GM21723 (cell line): ENCODE results near the gene TLCD3A.
"Not testable (repeated sequence)": the region's sequence is repeated elsewhere in the genome, so short reads cannot be mapped to it uniquely, and the experiment has no call there.

Experiments
- ATAC-seq: cut with Tn5 transposase; IDR thresholded peaks from one replicate; pipeline ENCODE4 v1.9.1; 2021; ENCODE audit warnings: mild to moderate bottlenecking, moderate library complexity; ENCODE audit not compliant: unreplicated experiment

The TLCD3A gene

DNA sequence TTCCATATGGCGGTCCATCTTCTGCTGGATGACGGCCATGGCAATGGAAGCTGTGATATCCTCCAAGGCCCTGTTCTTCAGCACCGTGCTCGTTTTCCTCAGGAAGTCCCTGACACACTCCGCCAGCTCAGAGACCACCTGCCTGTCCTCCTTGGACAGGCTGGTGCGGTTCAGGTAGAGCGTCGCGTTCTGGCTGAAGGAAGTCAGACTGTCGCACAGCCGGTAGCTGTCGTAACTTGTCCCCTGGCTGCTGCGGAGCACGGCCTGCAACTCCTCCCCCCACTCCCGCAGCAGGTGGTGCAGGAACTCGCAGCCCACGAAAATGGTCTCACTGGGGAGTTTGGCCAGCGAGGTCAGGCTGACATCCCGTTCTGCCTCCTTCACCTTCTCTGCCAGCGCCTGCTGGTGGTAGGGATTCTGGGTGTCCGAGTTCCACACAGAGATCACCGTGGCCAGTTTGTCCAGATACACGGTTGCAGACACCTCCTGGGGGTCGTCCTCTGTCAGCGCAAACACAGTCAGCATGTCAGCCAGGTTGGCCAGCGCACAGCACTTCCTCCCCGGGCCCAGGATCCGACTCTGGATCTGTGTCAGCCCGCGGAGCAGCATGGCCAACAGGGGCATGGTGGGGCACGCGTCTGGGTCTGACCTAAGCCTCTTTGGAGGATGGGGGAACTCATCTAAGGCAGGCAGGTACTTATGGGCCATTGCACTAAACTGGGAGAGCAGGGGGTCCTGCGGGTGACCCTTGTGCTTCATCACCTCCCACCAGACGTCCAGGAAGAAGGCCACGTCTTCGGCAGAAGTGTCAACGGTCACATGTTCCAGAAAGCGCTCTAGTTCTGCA is 14.6 kb downstream of the TLCD3A start:
- ATAC-seq, result no peak

DNA sequence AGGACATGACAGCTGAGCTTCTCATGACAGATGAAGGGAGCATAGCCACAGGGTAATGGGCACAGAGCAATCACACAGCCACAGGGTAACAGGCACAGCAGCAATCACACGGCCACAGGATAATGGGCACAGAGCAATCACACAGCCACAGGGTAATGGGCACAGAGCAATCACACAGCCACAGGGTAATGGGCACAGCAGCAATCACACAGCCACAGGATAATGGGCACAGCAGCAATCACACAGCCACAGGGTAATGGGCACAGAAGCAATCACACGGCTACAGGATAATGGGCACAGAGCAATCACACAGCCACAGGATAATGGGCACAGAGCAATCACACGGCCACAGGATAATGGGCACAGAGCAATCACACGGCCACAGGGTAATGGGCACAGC is 16.2 kb downstream of the TLCD3A start:
- ATAC-seq, result not testable (repeated sequence)

DNA sequence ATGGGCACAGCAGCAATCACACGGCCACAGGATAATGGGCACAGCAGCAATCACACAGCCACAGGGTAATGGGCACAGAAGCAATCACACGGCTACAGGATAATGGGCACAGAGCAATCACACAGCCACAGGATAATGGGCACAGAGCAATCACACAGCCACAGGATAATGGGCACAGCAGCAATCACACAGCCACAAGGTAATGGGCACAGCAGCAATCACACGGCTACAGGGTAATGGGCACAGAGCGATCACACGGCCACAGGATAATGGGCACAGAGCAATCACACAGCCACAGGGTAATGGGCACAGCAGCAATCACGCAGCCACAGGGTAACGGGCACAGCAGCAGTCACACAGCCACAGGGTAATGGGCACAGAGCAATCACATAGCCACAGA is 17.0 kb downstream of the TLCD3A start:
- not testable (repeated sequence) for ATAC-seq

DNA sequence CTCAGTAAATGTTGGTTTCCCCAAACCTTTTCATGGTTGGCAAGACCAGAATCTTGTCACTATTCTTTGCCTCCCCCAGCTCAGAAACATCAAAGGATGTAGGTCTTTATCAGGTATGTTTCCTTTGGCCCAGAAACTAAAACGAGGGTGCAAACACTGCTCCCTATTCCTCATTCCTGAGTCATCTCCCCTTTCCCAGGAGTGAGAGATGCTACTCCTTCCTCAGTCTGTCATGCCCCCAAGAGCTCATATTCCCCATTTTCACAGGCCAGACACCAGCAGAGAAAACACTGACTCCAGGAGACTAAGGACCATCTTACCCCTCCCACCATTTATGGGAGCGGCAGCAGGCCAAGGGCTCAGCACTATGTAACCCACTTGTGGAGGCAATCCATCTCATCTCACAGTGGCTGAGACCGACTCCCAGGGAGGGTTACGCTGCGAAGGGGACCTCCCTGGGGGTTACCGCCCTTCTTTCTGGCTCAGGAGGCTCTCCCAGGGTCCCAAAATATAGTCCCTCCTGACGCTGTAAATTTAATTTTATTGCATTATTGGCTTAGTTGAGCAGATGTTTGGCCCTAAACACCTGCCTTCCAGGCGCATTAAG is 18.1 kb downstream of the TLCD3A start:
- ATAC-seq, result no peak

DNA sequence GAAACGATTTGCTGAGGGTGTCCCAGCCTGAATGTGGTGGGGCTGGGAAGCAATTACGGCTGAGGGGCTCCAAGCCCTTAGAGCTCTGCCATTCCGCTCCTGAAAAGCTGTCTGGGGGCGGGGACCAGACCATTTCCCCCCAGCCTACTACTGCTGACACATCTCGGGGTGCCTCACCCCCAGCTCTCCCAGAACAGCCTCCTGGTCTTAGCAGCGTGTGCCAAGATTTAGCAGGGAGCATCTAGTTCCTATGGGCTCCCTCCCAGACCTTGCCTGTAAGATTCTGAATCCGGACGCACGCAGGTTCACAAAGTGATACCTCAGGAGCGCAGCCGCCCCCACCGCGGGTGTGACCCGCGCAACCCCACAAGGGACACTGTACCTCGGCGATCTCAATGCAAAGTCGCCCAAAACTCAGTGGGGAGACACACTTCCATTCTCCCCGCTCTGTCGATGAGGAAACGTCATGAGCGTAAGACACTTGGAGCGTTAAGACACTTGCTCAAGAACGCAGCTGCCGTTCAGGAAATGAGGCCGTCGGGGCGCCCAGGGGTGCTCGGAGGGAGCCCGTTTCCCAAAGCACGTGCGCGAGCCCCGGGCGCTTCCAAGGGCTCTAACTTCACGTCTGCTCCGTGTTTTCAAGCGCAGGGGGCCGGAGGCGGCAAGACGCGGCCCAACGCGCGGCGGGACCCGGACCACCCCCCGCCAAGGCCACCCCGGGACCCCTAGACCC is 19.0 kb downstream of the TLCD3A start:
- ATAC-seq, result peak; percentile 40

DNA sequence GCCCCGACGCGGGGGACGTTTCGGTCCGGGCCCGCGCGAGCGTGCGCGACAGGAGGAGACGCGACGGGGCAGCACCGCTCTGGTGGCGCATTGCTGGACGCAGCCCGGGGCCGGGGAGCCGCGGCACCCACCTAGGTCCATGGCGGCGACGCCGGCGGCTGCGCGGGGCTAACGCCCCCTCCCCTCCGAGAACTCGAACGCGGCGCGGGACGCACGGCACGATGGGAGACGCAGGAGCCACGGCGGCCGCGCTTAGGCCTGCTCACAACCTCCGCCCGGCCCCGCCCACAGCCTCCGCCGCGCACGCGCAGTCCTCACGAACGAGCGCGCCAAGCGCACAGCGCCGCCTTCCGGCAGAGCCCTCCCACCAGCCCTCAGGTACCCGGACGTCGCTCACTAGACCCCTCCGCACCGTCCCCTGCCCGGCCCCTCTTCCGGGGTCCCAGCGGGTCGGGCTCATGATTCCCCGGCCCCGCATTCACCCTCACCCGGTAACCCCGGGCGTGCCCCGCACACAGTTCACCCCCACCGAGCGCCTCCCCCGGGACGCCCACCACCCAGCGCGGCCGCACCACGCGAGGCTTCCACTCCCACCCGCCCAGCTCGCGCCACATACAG is 19.7 kb downstream of the TLCD3A start, which contains the start of gene GEMIN4:
Gene GEMIN4 (minus strand): TSS at position 263 of the 618 bp plus-strand sequence. CDS start 122 bp downstream, at position 141.
- peak; percentile 82 for ATAC-seq

DNA sequence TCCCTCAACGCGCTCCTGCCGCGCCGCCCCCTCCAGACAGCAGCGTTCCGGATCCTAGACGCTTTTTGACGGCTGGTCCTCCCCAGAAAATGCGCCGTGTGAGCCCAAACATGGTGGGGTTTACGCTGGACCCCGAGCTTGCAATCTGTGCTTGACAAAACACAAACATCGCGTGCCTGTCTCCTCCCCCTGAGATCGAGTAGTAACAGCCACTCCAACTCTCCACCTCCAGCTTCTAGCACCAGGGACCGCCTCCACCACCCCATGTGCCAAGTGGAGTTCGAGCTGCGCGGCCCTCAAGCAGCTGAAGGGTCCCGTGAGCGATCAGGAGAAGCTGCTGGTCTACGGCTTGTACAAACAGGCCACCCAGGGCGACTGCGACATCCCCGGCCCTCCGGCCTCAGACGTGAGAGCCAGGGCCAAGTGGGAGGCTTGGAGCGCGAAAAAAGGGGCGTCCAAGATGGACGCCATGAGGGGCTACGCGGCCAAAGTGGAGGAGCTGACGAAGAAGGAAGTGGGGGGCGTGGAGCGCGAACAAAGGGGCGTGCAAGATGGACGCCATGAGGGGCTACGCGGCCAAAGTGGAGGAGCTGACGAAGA is 20.3 kb downstream of the TLCD3A start:
- ATAC-seq, result no peak

DNA sequence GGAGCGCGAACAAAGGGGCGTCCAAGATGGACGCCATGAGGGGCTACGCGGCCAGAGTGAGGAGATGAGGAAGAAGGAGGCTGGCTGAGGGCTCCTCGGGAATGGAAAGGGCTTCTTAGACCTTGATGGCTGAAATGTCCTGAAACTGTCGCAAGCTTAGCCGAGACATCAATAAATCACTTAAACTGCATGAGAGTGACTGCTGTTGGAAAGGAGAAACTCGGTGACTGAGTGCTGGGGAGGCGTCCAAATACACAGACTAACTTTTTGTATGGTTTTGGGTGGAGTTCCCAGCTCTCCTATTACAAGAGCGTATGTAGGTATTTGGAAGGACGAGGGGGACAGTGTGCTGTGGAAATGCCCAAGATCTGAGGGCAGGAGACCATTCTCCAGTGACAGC is 21.0 kb downstream of the TLCD3A start:
- no peak for ATAC-seq

DNA sequence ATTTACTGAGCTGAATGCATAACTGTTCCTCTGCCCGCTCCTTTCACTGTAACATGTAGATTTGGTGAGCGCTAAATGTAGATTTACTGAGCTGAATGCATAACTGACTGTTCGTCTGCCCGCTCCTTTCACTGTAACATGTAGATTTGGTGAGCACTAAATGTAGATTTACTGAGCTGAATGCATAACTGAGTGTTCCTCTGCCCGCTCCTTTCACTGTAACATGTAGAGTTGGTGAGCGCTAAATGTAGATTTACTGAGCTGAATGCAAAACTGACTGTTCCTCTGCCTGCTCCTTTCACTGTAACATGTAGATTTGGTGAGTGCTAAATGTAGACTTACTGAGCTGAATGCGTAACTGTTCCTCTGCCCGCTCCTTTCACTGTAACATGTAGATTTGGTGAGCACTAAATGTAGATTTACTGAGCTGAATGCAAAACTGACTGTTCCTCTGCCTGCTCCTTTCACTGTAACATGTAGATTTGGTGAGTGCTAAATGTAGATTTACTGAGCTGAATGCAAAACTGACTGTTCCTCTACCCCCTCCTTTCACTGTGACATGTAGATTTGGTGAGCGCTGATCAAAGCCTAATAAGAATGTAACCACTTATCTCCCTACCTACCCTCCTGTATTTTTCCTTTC is 23.0 kb downstream of the TLCD3A start:
- not testable (repeated sequence) for ATAC-seq

DNA sequence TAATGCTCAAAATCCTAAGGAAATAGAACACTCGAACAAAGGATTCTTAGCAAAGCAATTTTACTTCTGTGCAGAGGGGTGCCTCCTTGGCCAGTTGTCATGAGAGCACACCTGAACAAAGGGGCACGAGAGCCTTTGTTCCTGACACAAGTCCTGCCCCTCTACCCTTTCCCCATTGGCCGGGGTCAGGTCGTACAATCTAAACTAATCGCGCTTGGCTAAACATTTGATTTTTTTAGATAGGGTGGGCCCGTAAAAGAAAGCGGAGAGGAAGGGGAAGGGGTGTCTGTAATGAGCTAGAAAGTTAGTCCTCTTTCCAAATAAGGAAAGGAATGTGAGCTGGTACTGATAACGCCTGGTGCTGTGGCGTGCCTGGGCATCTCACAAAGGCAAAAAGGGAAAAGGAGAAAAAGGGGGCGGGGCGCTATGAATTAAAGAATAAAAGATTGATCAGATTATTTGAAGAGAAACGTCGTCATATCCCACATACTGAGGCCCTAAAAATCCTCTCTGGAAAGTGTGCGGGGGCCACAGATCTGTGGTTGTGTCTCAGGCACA is 23.7 kb downstream of the TLCD3A start:
- not testable (repeated sequence) for ATAC-seq

DNA sequence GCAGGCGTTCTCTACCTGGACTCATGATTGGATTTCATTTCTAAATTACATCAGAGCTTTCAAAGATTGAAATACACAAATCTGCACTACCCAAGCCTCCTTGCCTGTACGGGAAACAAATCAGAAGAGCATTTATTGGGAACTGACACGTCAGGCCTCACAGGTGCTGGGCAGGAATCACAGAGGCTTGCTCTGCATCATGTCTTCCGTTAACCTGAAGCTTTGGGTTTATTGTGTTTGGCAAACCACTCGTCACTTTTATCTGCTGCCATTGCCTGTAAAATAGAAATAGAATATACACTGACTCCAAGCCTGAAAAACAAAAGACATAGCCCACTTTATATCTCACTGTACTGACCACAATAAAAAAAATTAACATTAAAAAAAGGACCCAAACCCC is 27.6 kb downstream of the TLCD3A start:
- no peak for ATAC-seq

DNA sequence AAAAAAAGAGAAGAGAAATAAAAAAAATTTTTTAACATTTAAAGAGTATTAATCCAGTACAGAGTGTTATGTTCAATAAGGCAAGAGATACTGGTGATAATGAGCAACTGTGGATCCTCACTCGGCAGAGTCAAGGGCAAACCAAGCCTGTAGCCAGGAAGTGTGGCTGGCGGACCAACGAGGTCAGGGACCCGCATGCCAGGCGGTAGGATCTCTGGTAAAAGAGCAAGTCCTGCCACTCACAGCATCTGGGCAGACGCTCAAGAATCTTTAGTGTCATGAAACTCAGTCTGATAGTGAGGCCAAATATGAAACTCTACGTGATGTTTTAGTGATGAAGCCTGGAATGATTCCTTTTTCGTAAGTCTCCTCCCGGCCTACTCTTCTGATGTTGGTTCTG is 28.0 kb downstream of the TLCD3A start:
- no peak for ATAC-seq

DNA sequence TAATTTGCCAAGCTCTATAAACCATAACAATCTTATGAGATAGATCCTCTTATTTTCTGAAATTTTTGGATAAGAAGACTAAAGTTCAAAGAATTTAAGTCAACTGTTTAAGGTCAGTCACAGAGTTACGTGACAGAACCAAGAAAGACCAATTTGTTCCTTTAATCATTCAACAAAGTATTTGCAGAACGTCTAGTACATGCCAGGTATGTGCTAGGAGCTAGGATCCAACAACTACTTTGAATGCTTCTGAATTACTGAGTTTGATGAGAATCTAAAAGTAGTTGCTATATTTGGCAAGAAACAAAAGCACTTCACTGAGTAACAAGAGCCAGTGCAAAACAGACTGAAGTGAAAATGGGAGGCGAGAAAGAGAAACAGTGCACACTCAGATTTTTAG is 34.7 kb downstream of the TLCD3A start:
- ATAC-seq, result no peak

DNA sequence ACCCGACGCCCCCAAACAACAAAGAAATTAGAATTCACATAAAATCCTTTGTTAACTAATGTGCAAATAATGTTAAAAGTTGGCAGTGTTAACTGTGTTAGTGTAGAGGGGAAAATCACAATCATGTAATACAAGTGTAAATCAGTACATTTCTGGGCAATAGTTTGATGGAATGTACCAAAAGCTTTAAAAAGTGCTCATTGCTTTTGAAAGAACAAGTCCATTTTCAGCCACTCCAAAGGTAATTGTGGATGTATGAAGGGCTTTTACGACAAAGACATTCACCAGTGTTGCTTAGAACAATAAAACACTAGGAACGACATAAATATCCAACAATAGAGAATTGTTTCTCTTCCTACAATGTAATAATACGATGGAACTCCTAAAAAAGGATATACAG is 40.6 kb downstream of the TLCD3A start:
- ATAC-seq, result no peak

DNA sequence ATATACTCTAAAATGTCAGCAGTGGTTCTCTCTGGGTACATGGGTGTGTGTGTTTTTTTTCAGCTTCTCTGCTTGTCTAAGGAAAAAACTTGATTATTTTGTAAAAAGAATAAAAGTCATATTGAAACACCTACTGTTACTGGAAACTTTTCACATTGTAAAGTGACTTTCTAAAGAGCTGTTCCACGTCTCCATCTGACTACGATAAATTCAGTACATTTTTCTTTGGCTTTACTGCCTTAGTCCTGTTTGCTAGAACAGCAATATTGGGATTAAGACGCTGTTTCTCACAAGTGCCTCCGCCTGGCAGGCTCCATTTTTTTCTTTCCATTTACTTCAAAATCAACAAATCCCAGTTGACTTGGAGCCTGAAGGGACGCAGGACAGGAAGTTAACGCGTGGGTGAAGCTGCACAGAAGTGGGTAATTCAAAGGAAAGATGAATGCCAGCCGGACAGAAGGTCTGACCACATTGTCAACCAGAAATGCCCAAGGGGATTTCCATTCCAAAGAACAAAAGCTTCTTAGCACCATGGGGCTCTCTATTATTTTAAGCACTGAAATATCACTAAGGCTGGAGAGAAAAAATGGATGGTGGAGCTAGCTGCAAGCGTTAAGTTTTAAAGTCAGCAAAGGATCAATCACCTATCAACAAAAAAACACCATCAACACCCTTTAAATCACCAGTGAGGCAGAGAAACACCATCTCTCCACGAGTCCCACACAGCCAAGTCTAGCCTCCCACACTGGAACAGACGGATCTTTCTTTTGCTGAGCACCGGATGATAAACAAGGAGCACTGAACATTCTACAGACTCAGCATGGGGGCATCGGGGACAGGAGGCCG is 41.3 kb downstream of the TLCD3A start:
- no peak for ATAC-seq

DNA sequence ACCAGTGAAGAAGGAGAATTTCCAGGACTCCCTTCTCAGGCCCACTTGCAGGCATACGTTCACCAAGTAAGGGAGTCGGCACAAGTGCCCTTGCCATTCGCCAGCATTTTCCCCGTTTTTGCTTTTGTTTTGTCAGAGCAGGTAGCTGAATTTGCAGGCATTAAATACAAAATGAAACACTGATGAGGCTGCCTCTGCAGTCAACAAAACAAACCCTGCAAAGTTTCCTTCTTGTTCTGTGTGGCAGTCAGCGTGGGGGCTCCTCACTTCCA is 41.9 kb downstream of the TLCD3A start:
- ATAC-seq, result no peak

DNA sequence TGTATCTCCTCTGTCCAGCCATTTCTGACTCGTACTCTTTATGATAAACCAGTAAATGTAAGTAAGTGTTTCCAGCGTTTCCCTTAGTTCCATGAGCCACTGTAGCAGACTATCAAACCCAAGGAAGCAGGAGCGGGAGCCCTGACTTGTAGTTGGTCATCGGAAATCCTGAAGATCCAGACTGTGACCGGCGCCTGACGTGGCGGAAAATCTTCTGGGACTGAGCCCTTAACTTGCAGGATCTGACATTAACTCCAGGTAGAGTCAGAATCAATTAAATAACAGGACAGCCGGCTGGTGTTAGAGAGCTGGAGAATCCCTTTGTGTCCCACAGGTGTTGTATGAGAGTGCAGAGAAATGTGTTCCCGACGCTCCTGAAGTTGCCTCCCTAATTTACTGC is 45.7 kb downstream of the TLCD3A start:
- ATAC-seq, result no peak

DNA sequence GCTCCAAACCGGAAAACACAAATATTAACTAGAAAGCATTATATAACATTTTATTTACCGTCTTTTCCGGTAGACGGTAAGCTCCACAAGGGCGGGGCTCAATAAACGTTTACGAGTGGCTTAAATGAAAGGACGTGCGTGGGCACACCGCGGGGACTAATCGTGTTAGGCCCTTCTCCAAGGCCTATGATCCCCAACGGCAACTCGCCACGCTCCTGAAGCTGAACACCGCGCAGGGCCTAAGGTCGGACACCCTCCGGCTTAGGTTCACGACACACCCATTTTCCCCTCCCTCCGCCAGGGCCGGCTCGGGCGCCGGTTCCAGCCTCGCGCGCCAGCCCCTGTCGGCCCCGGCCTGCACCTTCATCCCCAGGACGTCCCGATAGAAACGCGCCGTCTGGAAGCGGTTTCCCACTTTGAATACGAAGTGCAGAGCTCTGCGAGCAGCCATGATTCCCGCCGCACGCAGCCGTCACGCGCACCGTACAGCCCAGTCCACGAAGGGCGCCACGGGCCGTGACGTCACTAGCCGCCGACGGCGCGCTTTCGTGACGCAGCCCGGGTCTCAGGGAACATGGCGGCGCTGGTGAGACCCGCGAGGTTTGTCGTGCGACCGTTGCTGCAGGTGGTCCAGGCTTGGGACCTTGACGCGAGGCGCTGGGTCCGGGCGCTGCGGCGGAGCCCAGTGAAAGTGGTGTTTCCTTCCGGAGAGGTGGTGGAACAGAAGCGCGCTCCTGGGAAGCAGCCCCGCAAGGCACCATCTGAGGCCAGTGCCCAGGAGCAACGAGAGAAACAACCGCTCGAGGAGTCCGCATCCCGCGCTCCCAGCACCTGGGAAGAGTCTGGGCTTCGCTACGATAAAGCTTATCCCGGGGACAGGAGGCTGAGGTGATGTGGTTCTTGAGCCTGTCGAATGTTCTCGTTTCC is 49.7 kb downstream of the TLCD3A start, which contains the start of the genes GLOD4 and MRM3:
Gene GLOD4 (minus strand): TSS at position 476 of the 927 bp plus-strand sequence. CDS start 25 bp downstream, at position 451.
Gene MRM3 (plus strand): TSS at position 549 of the 927 bp plus-strand sequence. CDS start 26 bp downstream, at position 575.
- peak; percentile 86 for ATAC-seq
